Hepatocyte (in vitro differentiated cells): ENCODE results near the gene ABCA8.

ENCODE experiments used
- CTCF ChIP-seq: fragments of 200-600 bp; sonication (generic); IDR thresholded peaks from 2 replicates; pipeline ENCODE4 v1.5.1; 2016; ENCODE audit warnings: antibody characterized with exemption, mild to moderate bottlenecking; ENCODE audit not compliant: poor library complexity
- EZH2 ChIP-seq: fragments of 200-600 bp; sonication (generic); IDR thresholded peaks from 2 replicates; pipeline ENCODE4 v1.6.1; 2016; ENCODE audit warnings: antibody characterized with exemption, mild to moderate bottlenecking, borderline replicate concordance

- TF ChIP-seq CTCF (no peak), EZH2 (no peak)
Measured at GRCh38 chr17:68961214-68961882, 6.2 kb upstream of the ABCA8 start.
